ENCODE measurements around the gene SYNCRIP.
"Not testable (repeated sequence)": the region's sequence is repeated elsewhere in the genome, so short reads cannot be mapped to it uniquely, and the experiment has no call there.

SYNCRIP gene

GRCh38 chr6:85568411-85568810 lies 74.3 kb downstream of the SYNCRIP start:
- no peak overlapping the region for H3K4me3 ChIP-seq (ENCODE audit: low read depth, low read length)
- TF ChIP-seq CTCF (IDR thresholded peaks at IDR 0.05; ENCODE audit: low read depth, low read length, missing control alignments): no peak

GRCh38 chr6:85565736-85566135 lies 77.0 kb downstream of the SYNCRIP start:
- H3K4me3 ChIP-seq (ENCODE audit: low read depth, low read length): no peak overlapping the region
- no peak for TF ChIP-seq CTCF (IDR thresholded peaks at IDR 0.05; ENCODE audit: low read depth, low read length, missing control alignments)
- no peak for DNase-seq (ENCODE audit: low read depth)

More at GRCh38 chr6:85568411-85568810, 74.3 kb downstream of the SYNCRIP start:
- no peak for DNase-seq (ENCODE audit: low read depth)

GRCh38 chr6:85564223-85564622 lies 78.5 kb downstream of the SYNCRIP start:
- not testable (repeated sequence) for H3K4me3 ChIP-seq (ENCODE audit: low read depth, low read length); DNase-seq (ENCODE audit: low read depth)
